GM12878 (cell line): ENCODE results near the gene CHMP3. TPM values are rescaled to one million over a fixed set of nuclear protein-coding genes. Genes with fewer than 3 reads are reported as not detected.

ENCODE experiments used
- ATAC-seq: fragments of 200-7000 bp; cut with Tn5 transposase; 3 replicates; pipeline ENCODE4 v1.9.1; 2020; ENCODE audit warnings: mild to moderate bottlenecking, moderate library complexity
- BruUV-seq: library from RNA; stranded (reverse); fragments of 400-500 nt; replicated peaks from 2 replicates; lab custom pipeline; 2021; lab: Mats Ljungman, UMichigan
- CTCF ChIA-PET: fragments of 300-600 bp; sonication (Branson Sonifier 250); formaldehyde crosslinking; extraction: SDS; loops from one replicate; lab custom pipeline; 2021; ENCODE audit warnings: inconsistent platforms; lab: Yijun Ruan, JAX
- POLR2A ChIA-PET: fragments of 350-600 bp; formaldehyde crosslinking; extraction: SDS; loops from one replicate; lab custom pipeline; 2021; ENCODE audit warnings: inconsistent platforms; lab: Charles Lee
- RAD21 ChIA-PET: fragments of 300-600 bp; sonication (Branson Sonifier 250); formaldehyde crosslinking; loops from one replicate; lab custom pipeline; 2023; ENCODE audit warnings: antibody characterized with exemption; ENCODE audit not compliant: unreplicated experiment; lab: Charles Lee
- SMC1A ChIA-PET: fragments of 300-600 bp; sonication (Branson Sonifier 250); formaldehyde crosslinking; loops from one replicate; lab custom pipeline; 2023; ENCODE audit not compliant: unreplicated experiment, uncharacterized antibody; lab: Charles Lee
- DNase-seq: peaks from one replicate; pipeline ENCODE4 v3.0.0-alpha.2; 2011; ENCODE audit warnings: low read depth, low spot score
- FAIRE-seq: peaks from 3 replicates; lab custom pipeline; 2011; peaks lifted over from hg19 to GRCh38; lab: Jason Lieb, UNC
- H2AFZ ChIP-seq: 2 replicates; pipeline ENCODE4 v1.6.0; 2011; ENCODE audit warnings: low read depth, low read length, control low read depth; ENCODE audit not compliant: control insufficient read depth
- H3K27ac ChIP-seq: 2 replicates; pipeline ENCODE4 v1.5.1; 2011; ENCODE audit warnings: control low read depth; ENCODE audit not compliant: control insufficient read depth, insufficient read depth
- H3K27me3 ChIP-seq, 2 experiments: replicated peaks in 1 of 2; 2 replicates each; pipeline versions ENCODE4 v1.6.0 to v1.6.1; 2011; ENCODE audit warnings: low read length in 1 of 2; ENCODE audit not compliant: control insufficient read depth in 2 of 2, insufficient read depth in 2 of 2
- H3K36me3 ChIP-seq, 2 experiments: 2 replicates each; pipeline ENCODE4 v1.5.1; 2011; ENCODE audit warnings: low read length in 1 of 2; ENCODE audit not compliant: control insufficient read depth in 2 of 2, insufficient read depth in 2 of 2
- H3K4me1 ChIP-seq: 2 replicates; pipeline ENCODE4 v1.6.1; 2011; ENCODE audit warnings: mild to moderate bottlenecking, low read length, moderate library complexity, mixed read lengths; ENCODE audit not compliant: control insufficient read depth, insufficient read depth
- H3K4me2 ChIP-seq: 2 replicates; pipeline ENCODE4 v1.6.0; 2011; ENCODE audit warnings: control low read depth; ENCODE audit not compliant: control insufficient read depth, insufficient read depth
- H3K4me3 ChIP-seq: fragments of 200-600 bp; sonication (generic); 2 replicates; pipeline ENCODE4 v1.5.1; 2016
- H3K79me2 ChIP-seq: 2 replicates; pipeline ENCODE4 v1.6.0; 2011; ENCODE audit warnings: low read length; ENCODE audit not compliant: control insufficient read depth, insufficient read depth
- H3K9ac ChIP-seq: 2 replicates; pipeline ENCODE4 v1.8.0; 2011; ENCODE audit warnings: low read length, control low read depth, mixed read lengths; ENCODE audit not compliant: control insufficient read depth, insufficient read depth
- H3K9me3 ChIP-seq: replicated peaks from 3 replicates; pipeline ENCODE4 v1.5.1; 2011; ENCODE audit warnings: mild to moderate bottlenecking, low read length; ENCODE audit not compliant: control insufficient read depth, insufficient read depth
- H4K20me1 ChIP-seq: 2 replicates; pipeline ENCODE4 v1.6.0; 2011; ENCODE audit not compliant: control insufficient read depth, insufficient read depth
- ASH2L ChIP-seq: fragments of 300-600, 200-600 bp; sonication (generic); IDR thresholded peaks from 2 replicates; pipeline ENCODE4 v1.6.1; 2017; ENCODE audit warnings: low read depth, mild to moderate bottlenecking, borderline replicate concordance
- CBX5 ChIP-seq: sonication (generic); IDR thresholded peaks from 2 replicates; pipeline ENCODE4 v1.6.1; 2016; ENCODE audit warnings: low read depth, moderate library complexity, mild to moderate bottlenecking, inconsistent platforms
- EED ChIP-seq: sonication (generic); IDR thresholded peaks from 2 replicates; pipeline ENCODE4 v1.6.1; 2016; ENCODE audit warnings: antibody characterized with exemption, low read depth
- EP300 ChIP-seq, 2 experiments: fragments of 150-350 bp in 1 of 2; IDR thresholded peaks; 2 replicates each; pipeline ENCODE4 v1.6.1; 2011 to 2012; ENCODE audit warnings: low read depth in 2 of 2, low read length in 2 of 2, borderline replicate concordance in 1 of 2, improper control_type of control experiment in 1 of 2, inconsistent platforms in 1 of 2; ENCODE audit not compliant: control insufficient read depth in 1 of 2
- NBN ChIP-seq: fragments of 450-650 bp; IDR thresholded peaks from 2 replicates; pipeline ENCODE4 v1.6.1; 2016
- PAX5 ChIP-seq: IDR thresholded peaks from 2 replicates; pipeline ENCODE4 v1.6.1; 2011; ENCODE audit warnings: low read depth, low read length, borderline replicate concordance
- POLR2AphosphoS2 ChIP-seq: IDR thresholded peaks from 2 replicates; pipeline ENCODE4 v1.6.1; 2011; ENCODE audit warnings: low read depth, mild to moderate bottlenecking, low read length, improper control_type of control experiment, moderate library complexity
- TCF3 ChIP-seq: IDR thresholded peaks from 2 replicates; pipeline ENCODE4 v1.6.1; 2012; ENCODE audit warnings: low read depth, mild to moderate bottlenecking, low read length, borderline replicate concordance; ENCODE audit not compliant: insufficient read depth
- WGBS: methylation state at CpG from one replicate; pipeline ENCODE4 v1.1.6; 2016; ENCODE audit warnings: low lambda C conversion rate; ENCODE audit not compliant: insufficient replicate concordance, insufficient coverage; ENCODE audit errors: missing lambda C conversion rate; 5-methylcytosine and 5-hydroxymethylcytosine counted together
- in situ Hi-C: fragments of 300-500 bp; cut with MboI; formaldehyde crosslinking; loops from 9 replicates; pipeline ENCODE4 v1.14.3; 2018; ENCODE audit warnings: mixed read lengths
- intact Hi-C: fragments of 100-400 bp; cut with micrococcal nuclease; formaldehyde crosslinking; loops from one replicate; pipeline ENCODE4 v1.14.2; 2022; ENCODE audit not compliant: unreplicated experiment
- polyA plus RNA-seq, 11 experiments: library from polyadenylated mRNA; depleted of rRNA in 4 of 11; unstranded in 6 of 11; stranded (reverse) in 5 of 11; fragments of >200 nt; fragmentation: Nextera tagmentation in 4 of 11; fragmentation: Illumina TruSeq in 1 of 11; extraction: Ambion mirVana in 4 of 11; extraction: Trizol in 1 of 11; gene quantifications; 1 replicate in 1 of 11; 2 replicates in 10 of 11; pipeline versions ENCODE4 v1.2.1 to v1.2.3, GENCODE V29; 2011 to 2016; ENCODE audit warnings: inconsistent platforms in 2 of 11, missing spikeins in 2 of 11, low read depth in 1 of 11
- total RNA-seq, 4 experiments: library from RNA; depleted of rRNA in 3 of 4; stranded (reverse); fragments of >200 nt in 3 of 4; fragmentation: Illumina TruSeq in 1 of 4; extraction: Trizol in 1 of 4; gene quantifications; 2 replicates each; pipeline versions ENCODE4 v1.2.1 to v1.2.3, GENCODE V29; 2013 to 2021

CHMP3 gene
- total and polyA plus RNA-seq, 10 of the 15 experiments (the other 5 are each of a cell fraction or from before 2014, with no cell fraction given), result 22.5 to 56.8 (median 32.5) TPM

- ChIA-PET POLR2A (interaction anchor here (1.0 to 3.6 kb wide), 3 partner anchors 10 to 120 kb away, joined by 3 to 20 read pairs (median 13); partner anchors contain the start of gene KDM3A), CTCF (interaction anchor here (0.9 to 1.4 kb wide), 2 partner anchors 21 to 122 kb away, joined by 3 to 5 read pairs; partner anchors contain the start of gene KDM3A), RAD21 (no interaction called here), SMC1A (interaction anchor here (1.0 to 2.0 kb wide), 6 partner anchors 9 to 121 kb away, joined by 3 to 7 read pairs (median 6); partner anchors contain the start of gene KDM3A)
- H3K36me3 ChIP-seq, result no peaks in the 10 kb centered on the region
- peaks cover 5% of the 10 kb centered on the region for H3K4me1 ChIP-seq
- FAIRE-seq (no peak), DNase-seq (no peak), ATAC-seq (peak; percentile 49; the same call in 1 of the 3 replicates)
- no TSS peak for BruUV-seq
- peak overlapping the region; percentile 99 for H3K27ac ChIP-seq
- WGBS, result 4% methylated on average over 16 of the region's 16 CpGs
- peak overlapping the region; percentile 93 for H2AFZ ChIP-seq
- peak overlapping the region; percentile 69 for H3K4me2 ChIP-seq
- peak overlapping the region; percentile 89 for H3K4me3 ChIP-seq
- TF ChIP-seq PAX5 (no peak), EP300 (IDR thresholded peaks at IDR 0.05; ENCODE audit: borderline replicate concordance in 1 of 2, control insufficient read depth in 1 of 2, low read depth in 2 of 2, low read length in 2 of 2) (no peak), EED (no peak), CBX5 (no peak), ASH2L (0 out of 2 replicates have a peak, but pooled peaks have one; percentile 12), TCF3 (0 out of 2 replicates have a peak, but pooled peaks have one; percentile 41), NBN (0 out of 2 replicates have a peak, but pooled peaks have one; percentile 5), POLR2AphosphoS2 (peak; percentile 61; the same call in 1 of the 2 replicates)
- H3K27me3 ChIP-seq, result no peaks in the 10 kb centered on the region
- in situ Hi-C loops, result no loop called here
- H3K9me3 ChIP-seq, result peaks cover 2% of the 10 kb centered on the region
- intact Hi-C loops, result loop anchor here (2.0 kb wide), 2 partner anchors 60 to 120 kb away; partner anchors contain the start of gene RNF103
- H3K9ac ChIP-seq, result peak overlapping the region; percentile 95
- H3K79me2 ChIP-seq, result peaks cover 35% of the 10 kb centered on the region
- no peaks in the 10 kb centered on the region for H4K20me1 ChIP-seq
Measured at GRCh38 chr2:86562485-86562921, 740 bp downstream of the CHMP3 start.
